ENCODE data around the gene SMOC1.

Gene SMOC1

DNA sequence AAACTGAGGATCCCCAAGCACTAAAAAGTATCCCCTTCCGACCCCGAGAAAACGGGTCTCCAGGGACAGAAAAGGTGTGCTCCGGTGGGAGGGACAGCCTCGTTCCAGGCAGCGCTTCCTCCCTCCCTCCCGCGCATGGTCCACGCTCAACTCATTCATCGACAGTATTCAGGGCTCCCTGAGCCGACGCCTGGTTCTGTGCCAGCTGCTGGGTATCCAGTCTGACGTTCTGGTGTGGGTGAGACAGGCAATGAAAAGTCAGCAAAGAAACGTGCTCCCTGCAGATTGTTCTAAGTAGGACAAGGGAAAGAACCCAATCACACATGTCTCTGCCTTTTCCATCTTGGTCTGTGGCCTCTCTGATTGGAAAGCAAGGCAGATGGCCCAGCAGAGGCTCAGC, 19.6 kb upstream of the SMOC1 start:
- Histone ChIP-seq H3K9me3 (ENCODE audit: low read length) (no peaks in the 10 kb centered on the region), H3K27ac (ENCODE audit: low read depth, low read length, poor library complexity, severe bottlenecking) (no peak overlapping the region), H2AFZ (ENCODE audit: low read length) (no peak overlapping the region), H3K9me2 (ENCODE audit: low read depth, low read length) (no peaks in the 10 kb centered on the region), H3K4me2 (ENCODE audit: low read length) (no peak overlapping the region), H3K36me3 (ENCODE audit: insufficient read depth, low read length) (no peaks in the 10 kb centered on the region), H3K9ac (ENCODE audit: low read length) (no peak overlapping the region), H4K20me1 (ENCODE audit: insufficient read depth, low read length) (no peaks in the 10 kb centered on the region), H3K4me1 (ENCODE audit: insufficient read depth, low read length, severe bottlenecking) (no peaks in the 10 kb centered on the region), H3K4me3 (ENCODE audit: low read depth, low read length, poor library complexity, severe bottlenecking) (no peak overlapping the region), H3K27me3 (ENCODE audit: insufficient read depth, low read length) (no peaks in the 10 kb centered on the region; the same call in 1 of the 2 replicates), H3K79me2 (ENCODE audit: insufficient read depth, low read length) (no peaks in the 10 kb centered on the region), H3F3A (ENCODE audit: insufficient read depth, low read length) (no peaks in the 10 kb centered on the region)
- TF ChIP-seq EZH2 (IDR thresholded peaks at IDR 0.05; ENCODE audit: borderline replicate concordance, low read length) (no peak), CTCF (IDR thresholded peaks at IDR 0.05; ENCODE audit: low read length) (no peak)

GRCh38 chr14:69860221-69860620, 19.0 kb upstream of the SMOC1 start:
- no peaks in the 10 kb centered on the region for H3K9me3 ChIP-seq (ENCODE audit: low read length)
- no peak overlapping the region for H3K9ac ChIP-seq (ENCODE audit: low read length)
- H4K20me1 ChIP-seq (ENCODE audit: insufficient read depth, low read length), result no peaks in the 10 kb centered on the region
- H3K79me2 ChIP-seq (ENCODE audit: insufficient read depth, low read length), result no peaks in the 10 kb centered on the region
- no peaks in the 10 kb centered on the region for H3K9me2 ChIP-seq (ENCODE audit: low read depth, low read length)
- H3K4me3 ChIP-seq (ENCODE audit: low read depth, low read length, poor library complexity, severe bottlenecking), result no peak overlapping the region
- no peaks in the 10 kb centered on the region for H3K36me3 ChIP-seq (ENCODE audit: insufficient read depth, low read length)
- H3K27ac ChIP-seq (ENCODE audit: low read depth, low read length, poor library complexity, severe bottlenecking), result no peak overlapping the region
- no peak overlapping the region for H3K4me2 ChIP-seq (ENCODE audit: low read length)
- H3K4me1 ChIP-seq (ENCODE audit: insufficient read depth, low read length, severe bottlenecking), result no peaks in the 10 kb centered on the region
- TF ChIP-seq EZH2 (IDR thresholded peaks at IDR 0.05; ENCODE audit: borderline replicate concordance, low read length), result no peak
- no peak for TF ChIP-seq CTCF (IDR thresholded peaks at IDR 0.05; ENCODE audit: low read length)
- no peak overlapping the region for H2AFZ ChIP-seq (ENCODE audit: low read length)
- no peaks in the 10 kb centered on the region; the same call in 1 of the 2 replicates for H3K27me3 ChIP-seq (ENCODE audit: insufficient read depth, low read length)
- H3F3A ChIP-seq (ENCODE audit: insufficient read depth, low read length), result no peaks in the 10 kb centered on the region

DNA sequence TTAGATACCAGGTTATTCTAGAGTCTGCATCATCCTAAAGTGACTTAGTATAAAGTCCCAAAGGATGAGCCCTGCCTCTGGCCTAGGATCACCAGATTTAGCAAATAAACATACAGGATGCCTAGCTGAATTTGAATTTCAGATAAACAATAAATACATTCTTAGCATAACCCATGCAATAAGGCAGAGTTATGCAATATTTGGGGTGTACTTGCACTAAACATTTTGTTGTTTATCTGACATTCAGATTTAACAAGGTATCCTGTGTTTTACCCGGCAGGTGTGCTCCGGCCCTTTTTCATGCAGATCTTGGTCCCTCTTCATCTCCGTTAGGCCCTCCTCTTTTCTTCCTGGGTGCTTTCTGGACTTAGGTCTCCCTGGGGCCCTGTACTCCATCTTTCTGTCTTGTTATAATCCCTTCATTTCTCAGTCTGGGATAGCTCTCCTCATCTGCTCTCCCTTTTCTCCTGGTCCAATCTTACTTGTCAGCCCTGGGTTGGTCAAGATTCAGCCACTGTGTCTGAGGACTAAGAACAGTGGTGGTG, 18.1 kb upstream of the SMOC1 start:
- Histone ChIP-seq H3K79me2 (ENCODE audit: insufficient read depth, low read length) (no peaks in the 10 kb centered on the region), H3K27ac (ENCODE audit: low read depth, low read length, poor library complexity, severe bottlenecking) (no peak overlapping the region), H3K36me3 (ENCODE audit: insufficient read depth, low read length) (no peaks in the 10 kb centered on the region), H3K27me3 (ENCODE audit: insufficient read depth, low read length) (no peaks in the 10 kb centered on the region), H3K4me3 (ENCODE audit: low read depth, low read length, poor library complexity, severe bottlenecking) (no peak overlapping the region), H2AFZ (ENCODE audit: low read length) (no peak overlapping the region), H3K9ac (ENCODE audit: low read length) (no peak overlapping the region), H3K4me2 (ENCODE audit: low read length) (no peak overlapping the region), H4K20me1 (ENCODE audit: insufficient read depth, low read length) (no peaks in the 10 kb centered on the region), H3F3A (ENCODE audit: insufficient read depth, low read length) (no peaks in the 10 kb centered on the region), H3K9me2 (ENCODE audit: low read depth, low read length) (no peaks in the 10 kb centered on the region), H3K4me1 (ENCODE audit: insufficient read depth, low read length, severe bottlenecking) (no peaks in the 10 kb centered on the region), H3K9me3 (ENCODE audit: low read length) (no peaks in the 10 kb centered on the region)
- no peak for TF ChIP-seq CTCF (IDR thresholded peaks at IDR 0.05; ENCODE audit: low read length)
- no peak for TF ChIP-seq EZH2 (IDR thresholded peaks at IDR 0.05; ENCODE audit: borderline replicate concordance, low read length)
